EL (cell line): ENCODE measurements around the gene ITFG2.
"Not testable (repeated sequence)": the region's sequence is repeated elsewhere in the genome, so short reads cannot be mapped to it uniquely, and the experiment has no call there.

Source experiments
- DNase-seq: peaks from one replicate; pipeline ENCODE4 v3.0.0-alpha.2; 2016

ITFG2 gene

GRCh38 chr12:2812290-2813213 is at the start of gene ITFG2:
TSS of gene ITFG2 (plus strand) at chr12:2812668. CDS start at chr12:2812761, 93 bp downstream.
- peak; percentile 99 for DNase-seq

- DNase-seq = no peak
Measured at GRCh38 chr12:2764398-2764797, 48.1 kb upstream of the ITFG2 start.

- DNase-seq = no peak
Measured at GRCh38 chr12:2765052-2765451, 47.4 kb upstream of the ITFG2 start.

- no peak for DNase-seq
Measured at GRCh38 chr12:2765608-2766007, 46.9 kb upstream of the ITFG2 start.

GRCh38 chr12:2768224-2768961 is 44.1 kb upstream of the ITFG2 start:
- DNase-seq = no peak

GRCh38 chr12:2769866-2770533 is 42.5 kb upstream of the ITFG2 start:
- no peak for DNase-seq

GRCh38 chr12:2770544-2770943 is 41.9 kb upstream of the ITFG2 start:
- DNase-seq = not testable (repeated sequence)

- DNase-seq = no peak
Measured at GRCh38 chr12:2772370-2772769, 40.1 kb upstream of the ITFG2 start.

GRCh38 chr12:2773199-2773875 is 39.1 kb upstream of the ITFG2 start:
- DNase-seq = no peak

GRCh38 chr12:2775431-2775830 is 37.0 kb upstream of the ITFG2 start:
- DNase-seq = no peak

GRCh38 chr12:2776129-2776806 is 36.2 kb upstream of the ITFG2 start:
- DNase-seq = no peak

- no peak for DNase-seq
Measured at GRCh38 chr12:2779281-2779680, 33.2 kb upstream of the ITFG2 start.

GRCh38 chr12:2783936-2784600 is 28.4 kb upstream of the ITFG2 start:
- peak; percentile 49 for DNase-seq

- no peak for DNase-seq
Measured at GRCh38 chr12:2785017-2785416, 27.5 kb upstream of the ITFG2 start.

GRCh38 chr12:2791089-2791488 is 21.4 kb upstream of the ITFG2 start:
- no peak for DNase-seq

GRCh38 chr12:2792671-2793500 is 19.6 kb upstream of the ITFG2 start:
- DNase-seq = no peak

GRCh38 chr12:2793561-2793960 is 18.9 kb upstream of the ITFG2 start:
- no peak for DNase-seq

- DNase-seq = no peak
Measured at GRCh38 chr12:2794191-2794735, 18.2 kb upstream of the ITFG2 start.

GRCh38 chr12:2794736-2795289 is 17.7 kb upstream of the ITFG2 start, which contains the start of gene FKBP4:
TSS of gene FKBP4 (plus strand) at chr12:2794970. CDS start at chr12:2795140, 170 bp downstream.
- peak; percentile 86 for DNase-seq
